ENCODE data around the gene SLC22A7.
"Not testable (repeated sequence)": the region's sequence is repeated elsewhere in the genome, so short reads cannot be mapped to it uniquely, and the experiment has no call there.

SLC22A7 gene

DNA sequence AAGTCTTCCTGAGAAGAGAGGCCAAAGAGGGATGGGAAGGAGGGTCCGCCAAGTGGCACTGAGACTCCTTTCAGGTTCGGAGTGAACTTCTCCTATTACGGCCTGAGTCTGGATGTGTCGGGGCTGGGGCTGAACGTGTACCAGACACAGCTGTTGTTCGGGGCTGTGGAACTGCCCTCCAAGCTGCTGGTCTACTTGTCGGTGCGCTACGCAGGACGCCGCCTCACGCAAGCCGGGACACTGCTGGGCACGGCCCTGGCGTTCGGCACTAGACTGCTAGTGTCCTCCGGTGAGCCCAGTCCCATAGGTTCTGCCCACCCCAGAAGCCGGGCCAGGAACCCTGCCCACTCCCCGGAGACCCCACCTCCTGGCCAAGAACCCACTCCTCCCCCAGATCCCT lies 4.1 kb downstream of the SLC22A7 start:
- no peak for DNase-seq (ENCODE audit: low read depth in 2 of 2)

DNA sequence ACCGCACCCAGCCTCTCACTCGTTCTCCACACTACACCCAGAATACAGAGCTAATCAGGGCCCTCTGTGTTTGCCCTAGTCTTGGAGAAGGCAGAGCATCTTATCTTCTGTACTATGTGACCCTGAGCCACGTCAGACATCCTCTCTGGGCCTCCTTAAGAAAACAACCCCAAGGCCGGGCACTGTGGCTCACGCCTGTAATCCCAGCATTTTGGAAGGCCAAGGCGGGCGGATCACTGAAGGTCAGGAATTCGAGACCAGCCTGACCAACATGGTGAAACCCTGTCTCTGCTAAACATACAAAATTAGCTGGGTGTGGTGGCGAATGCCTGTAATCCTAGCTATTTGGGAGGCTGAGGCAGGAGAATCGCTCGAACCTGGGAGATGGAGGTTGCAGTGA lies 4.9 kb downstream of the SLC22A7 start:
- DNase-seq (ENCODE audit: low read depth in 2 of 2): not testable (repeated sequence)

DNA sequence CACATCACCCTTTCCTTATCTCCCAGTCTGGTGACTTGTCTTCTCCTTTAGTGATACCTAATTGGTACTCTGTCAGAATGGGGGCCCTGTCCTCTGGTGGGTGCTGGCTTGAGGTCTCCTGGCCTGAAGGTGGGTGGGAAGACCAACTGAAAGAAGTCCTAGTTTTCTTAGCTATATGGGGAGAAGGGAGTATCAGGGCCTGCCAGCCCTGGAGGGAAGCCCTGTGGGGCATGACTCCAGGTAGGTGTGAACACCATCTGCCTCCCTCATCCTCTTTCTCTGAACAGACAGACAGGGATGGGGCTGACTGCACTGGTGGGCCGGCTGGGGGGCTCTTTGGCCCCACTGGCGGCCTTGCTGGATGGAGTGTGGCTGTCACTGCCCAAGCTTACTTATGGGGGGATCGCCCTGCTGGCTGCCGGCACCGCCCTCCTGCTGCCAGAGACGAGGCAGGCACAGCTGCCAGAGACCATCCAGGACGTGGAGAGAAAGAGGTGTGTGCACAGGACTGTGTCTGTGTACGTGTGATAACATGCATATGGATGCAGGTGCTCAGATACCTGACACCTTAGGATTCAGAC lies 5.8 kb downstream of the SLC22A7 start:
- no peak for DNase-seq (ENCODE audit: low read depth in 2 of 2)

DNA sequence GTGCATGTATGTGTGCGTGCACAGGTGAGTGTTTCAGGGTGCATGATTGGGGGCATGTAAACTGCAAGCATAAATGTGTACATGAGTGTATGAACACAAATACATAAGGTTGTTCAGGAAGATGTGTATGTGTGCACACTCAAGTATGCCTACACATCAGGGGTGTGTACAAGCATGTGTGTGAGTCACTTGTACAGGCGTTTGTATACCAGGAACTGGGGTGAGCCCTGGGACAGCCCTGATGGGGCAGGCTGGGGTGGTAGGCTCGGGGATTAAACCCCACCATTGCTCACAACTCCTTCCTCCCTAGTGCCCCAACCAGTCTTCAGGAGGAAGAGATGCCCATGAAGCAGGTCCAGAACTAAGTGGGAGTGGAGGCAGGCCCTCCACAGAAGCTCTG lies 6.3 kb downstream of the SLC22A7 start:
- no peak for DNase-seq (ENCODE audit: low read depth in 2 of 2)

DNA sequence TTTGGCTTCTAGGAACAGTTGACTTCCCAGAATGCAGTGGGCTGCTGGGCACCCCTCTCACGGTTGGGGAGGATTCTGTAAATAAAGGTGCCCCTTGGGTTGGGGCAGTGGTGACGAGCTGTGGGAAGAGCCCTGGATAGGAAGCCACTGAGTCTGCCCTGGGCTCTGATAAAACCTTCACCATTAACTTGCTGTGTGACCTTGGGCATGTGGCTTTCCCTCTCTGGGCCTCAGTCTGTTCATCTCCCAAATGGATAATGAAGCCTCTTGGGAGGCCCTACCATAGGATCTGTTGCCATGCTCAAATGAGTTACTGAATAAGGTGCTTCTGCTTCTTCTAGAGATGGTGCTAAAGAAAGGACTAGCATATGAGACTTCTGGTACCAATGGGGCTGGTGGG lies 6.8 kb downstream of the SLC22A7 start:
- DNase-seq (ENCODE audit: low read depth in 2 of 2): no peak

DNA sequence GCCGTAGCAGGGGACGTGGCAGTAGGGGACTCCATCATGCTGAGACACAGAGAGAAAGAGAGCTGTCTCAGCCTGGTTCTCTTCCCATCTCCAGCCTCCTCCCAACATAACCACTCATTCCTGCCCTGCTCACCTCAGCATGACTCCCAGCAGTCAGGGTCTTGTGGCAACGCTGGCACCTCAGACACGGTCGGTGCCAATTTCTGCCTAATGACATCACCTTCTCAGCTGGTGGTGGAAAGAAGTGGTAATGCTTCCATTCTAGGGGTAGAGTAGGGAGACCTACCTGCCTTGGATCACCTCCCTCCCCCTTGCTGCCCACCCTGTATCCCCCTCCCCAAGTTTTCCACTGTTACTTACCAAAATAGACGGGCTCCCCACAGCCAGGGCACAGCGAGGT lies 8.0 kb downstream of the SLC22A7 start:
- no peak for DNase-seq (ENCODE audit: low read depth in 2 of 2)

DNA sequence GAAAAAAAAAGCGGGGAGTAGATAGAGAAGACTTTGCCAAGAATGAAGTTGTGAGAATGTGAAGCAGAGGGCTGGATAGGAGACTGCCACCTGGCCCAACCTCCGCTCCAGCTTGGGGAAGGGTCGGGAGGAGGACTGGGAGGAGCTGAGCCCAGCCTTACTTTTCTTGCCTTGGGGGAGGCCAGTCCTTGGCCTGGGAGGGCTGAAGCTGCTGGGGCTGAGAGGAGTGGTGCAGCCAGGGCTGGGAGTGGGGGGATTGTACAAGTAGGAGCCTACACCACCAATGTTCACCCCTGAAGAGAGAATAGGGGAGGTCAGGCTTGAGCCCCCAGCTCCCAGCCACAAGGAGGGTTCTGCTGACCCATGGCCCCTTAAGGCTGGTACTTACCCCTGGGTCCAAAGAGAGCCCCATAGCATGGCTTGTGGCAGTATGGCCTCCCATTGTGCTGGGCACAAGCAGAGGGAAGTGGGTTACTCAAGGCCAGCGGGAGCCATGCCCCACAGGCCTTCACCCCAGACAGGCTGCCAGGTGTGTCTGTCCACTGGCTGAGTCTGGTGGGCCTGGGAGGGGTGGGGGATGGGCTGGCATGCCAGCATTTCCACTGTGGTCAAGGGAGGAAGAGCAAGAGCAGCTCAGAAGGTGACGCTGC lies 9.5 kb downstream of the SLC22A7 start:
- no peak for DNase-seq (ENCODE audit: low read depth in 2 of 2)

DNA sequence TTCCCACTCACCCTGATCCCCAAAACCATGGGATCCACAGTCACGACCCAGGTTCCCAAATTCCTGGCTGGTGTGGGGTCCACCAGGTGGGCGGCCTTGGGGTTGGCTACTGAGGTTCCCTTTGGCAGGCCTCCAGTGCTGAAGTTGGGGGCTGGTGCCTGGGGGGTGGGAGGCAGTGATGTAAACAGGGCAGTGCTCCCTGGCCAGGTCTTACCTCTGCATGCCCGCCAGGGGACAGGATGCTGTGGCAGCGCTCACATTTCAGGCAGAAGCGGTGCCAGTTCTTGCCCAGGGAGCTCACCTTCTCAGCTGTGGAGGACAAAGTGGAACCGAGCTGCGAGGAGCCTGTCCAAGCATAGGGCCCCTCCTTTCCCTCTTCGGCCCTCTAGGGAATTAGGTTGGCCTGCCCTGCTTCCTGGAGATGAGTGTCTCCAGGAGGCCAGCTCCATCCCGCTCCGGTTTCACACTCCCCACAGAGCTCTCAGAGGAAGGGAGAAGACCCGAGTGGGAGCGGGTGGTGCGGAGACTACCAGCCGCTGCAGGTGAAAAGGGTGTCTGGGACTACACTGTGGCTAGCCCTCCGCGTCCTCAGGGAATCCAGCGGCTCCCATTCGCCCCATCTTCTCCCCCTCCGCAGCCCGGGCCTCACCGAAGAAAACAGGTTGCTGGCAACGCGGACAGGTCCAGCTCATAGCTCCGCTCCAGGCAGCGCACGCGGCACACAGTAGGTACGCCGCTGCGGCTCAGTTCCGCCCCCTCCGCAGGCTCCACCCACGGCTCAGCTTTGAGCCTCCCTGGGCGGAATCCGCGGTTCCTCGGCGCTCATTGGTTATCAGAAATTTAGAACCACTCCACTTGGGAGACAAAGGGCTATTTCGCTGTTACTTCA lies 10.3 kb downstream of the SLC22A7 start, which contains the start of gene CRIP3:
Gene CRIP3 (minus strand): TSS at position 726 of the 889 bp plus-strand sequence. CDS start 34 bp downstream, at position 692.
- peak; percentile 13 to 28 for DNase-seq (ENCODE audit: low read depth in 2 of 2)

DNA sequence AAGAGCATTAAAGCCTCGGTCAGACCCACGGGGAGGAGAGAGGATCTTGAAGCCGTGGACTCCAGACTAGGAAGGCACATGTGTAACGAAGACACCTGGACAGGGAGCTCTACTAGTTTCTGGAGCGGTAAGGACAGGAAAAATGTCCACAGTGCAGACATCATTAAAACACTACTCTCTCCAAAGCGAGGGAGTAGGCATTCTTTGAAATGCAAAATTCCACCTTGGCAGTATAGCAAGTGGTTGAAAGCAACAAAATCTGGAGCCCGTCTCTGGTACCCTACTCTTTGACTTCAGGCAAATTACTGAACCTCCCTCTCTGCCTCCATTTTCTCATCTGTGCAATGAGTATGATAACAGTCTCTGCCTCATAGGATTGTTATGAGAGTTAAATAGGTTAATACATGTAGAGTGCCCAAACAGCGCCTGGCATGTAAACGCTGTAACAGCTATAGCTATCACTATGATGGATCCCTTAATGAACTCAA lies 11.0 kb downstream of the SLC22A7 start:
- DNase-seq (ENCODE audit: low read depth in 2 of 2): no peak

DNA sequence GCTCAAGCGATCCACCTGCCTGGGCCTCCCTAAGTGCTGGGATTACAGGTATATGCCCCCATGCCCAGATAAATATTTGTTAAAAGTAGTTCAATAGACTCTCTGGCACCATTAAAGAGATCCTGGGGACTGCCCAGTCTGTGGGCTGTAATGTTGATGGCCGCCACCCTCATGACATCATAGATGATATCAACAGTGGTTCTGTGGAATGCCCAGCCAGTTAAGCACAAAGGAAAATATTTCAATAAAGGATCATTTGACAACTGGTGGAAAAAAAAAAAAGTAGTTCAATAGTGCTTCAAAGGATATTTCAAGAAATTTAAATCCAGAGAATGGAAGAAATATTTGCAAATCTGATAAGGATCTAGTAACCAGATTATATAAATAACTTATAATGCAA lies 12.1 kb downstream of the SLC22A7 start:
- no peak for DNase-seq (ENCODE audit: low read depth in 2 of 2)

DNA sequence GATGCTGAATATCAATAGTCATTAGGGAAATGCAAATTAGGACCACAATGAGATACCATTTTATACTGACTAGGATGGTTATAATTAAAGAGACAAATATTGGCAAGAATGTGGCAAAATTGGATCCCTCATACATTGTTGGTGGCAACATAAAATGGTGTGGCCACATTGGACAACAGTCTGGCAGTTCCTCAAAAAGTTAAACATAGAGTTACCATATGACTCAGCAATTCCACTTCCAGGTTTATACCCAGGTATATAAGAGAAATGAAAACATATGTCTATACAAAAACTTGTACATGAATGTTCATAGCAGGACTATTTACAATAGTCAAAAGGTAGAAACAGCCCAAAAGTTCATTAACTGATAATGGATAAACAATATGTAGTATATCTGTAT lies 12.6 kb downstream of the SLC22A7 start:
- no peak for DNase-seq (ENCODE audit: low read depth in 2 of 2)

DNA sequence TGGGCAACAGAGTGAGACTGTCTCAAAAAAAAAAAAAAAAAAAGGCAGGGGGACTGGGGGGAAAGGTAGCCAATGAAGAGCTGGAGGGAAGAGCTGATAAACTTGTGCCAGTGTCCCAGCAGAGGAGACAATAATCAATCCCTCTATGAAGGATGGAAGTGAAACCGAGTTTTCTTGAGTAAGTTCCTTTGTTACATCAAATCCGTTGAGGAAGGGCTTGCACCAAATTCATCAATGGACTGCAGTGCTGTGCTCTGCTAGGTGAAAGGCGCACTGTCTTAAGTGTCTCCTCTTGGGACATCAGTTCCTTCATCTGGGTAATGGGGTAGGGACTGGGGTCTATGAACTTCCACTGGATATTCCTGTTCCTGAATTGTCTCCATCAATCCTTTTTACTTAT lies 13.6 kb downstream of the SLC22A7 start:
- no peak for DNase-seq (ENCODE audit: low read depth in 2 of 2)

DNA sequence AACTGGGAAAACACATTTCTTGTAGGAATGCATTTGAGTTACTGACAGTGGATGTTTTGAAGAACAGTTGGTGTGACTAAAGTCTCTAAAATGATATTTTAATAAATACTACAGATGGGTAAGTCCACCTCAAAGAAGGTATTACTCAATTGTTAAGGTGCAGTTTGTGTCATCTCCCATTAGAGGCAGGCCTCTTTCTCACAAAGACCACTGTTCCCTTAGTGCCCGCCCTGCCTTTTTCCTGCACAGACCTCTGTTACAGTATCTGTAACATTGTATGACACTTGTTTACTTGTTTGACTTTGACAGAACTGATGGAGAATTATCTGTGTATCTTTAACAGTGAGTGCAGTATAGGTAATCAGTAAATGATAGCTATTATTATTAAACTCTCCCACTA lies 15.8 kb downstream of the SLC22A7 start:
- DNase-seq (ENCODE audit: low read depth in 2 of 2): no peak

DNA sequence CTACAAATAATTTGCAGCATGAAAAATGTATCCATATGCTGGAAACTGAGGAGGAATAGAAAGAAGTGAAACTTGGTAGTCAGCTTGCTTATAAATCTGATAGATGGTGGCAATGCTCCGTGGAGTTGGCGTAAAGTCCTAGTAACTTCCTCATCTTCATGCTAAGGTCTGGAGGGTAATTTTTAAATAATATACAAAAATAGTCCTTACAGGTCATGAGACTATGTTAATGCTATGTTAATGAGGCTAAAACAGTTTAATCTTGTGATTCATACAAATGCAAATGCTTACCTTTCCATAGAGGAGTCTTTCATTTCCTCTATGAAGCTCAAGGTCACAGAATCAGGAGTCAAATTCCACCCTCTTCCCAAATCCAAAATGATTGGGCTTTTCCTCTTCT lies 20.0 kb downstream of the SLC22A7 start:
- no peak for DNase-seq (ENCODE audit: low read depth in 2 of 2)

DNA sequence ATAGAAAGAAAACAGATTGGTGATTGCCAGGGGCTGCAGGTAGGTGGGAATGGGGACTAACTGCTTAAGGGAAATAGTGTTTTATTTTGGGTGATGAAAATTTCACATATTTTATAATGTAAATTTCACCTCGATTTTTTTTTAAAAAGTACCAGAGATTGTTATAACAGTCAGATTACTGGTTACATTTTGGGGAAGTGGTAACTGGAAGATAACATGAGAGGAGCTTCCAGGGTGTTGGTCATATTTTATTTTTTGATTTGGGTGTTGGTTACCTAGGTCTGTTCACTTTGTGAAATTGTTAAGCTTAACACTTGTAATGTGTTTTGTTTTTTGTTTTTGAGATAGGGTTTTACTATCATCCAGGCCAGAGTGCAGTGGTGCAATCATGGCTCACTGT lies 27.8 kb downstream of the SLC22A7 start:
- DNase-seq (ENCODE audit: low read depth in 2 of 2): no peak

DNA sequence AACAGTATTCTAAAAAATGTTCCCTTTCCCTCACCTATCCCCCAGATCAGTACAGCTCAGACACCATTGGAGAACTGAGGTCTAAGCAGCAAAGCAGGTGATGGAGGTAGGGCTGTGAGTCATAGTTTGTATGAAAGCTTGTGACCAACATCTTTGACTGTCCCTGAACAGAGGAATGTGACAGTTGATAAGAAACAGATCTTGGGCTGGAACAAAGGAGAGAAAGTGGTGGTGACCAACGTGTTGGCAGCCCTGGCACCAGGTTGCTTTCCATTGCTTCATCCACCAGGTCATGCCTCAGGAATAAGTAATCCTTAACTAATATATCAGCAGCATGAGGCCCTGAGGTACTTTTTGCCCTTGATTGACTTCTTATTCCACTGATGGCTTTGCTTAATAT lies 30.5 kb downstream of the SLC22A7 start:
- no peak for DNase-seq (ENCODE audit: low read depth in 2 of 2)

DNA sequence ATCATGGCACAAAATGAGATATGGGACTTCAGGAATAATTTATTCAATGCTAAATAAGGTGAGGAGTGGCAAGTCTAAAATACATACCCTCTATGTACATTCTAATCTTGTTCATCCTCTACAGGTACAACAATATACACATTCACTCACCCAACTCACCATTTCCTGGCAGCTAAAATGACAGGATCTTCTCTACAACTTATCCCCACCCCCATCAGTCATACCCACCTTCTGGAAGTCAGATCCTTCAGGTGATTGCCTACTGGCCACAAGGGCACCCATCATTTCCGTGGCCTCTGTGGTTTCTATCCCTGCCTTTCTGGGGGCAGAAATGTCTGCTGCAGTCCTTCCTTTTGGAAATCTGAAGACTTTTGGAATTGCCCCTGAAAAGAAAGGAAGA lies 33.4 kb downstream of the SLC22A7 start:
- DNase-seq (ENCODE audit: low read depth in 2 of 2): no peak

DNA sequence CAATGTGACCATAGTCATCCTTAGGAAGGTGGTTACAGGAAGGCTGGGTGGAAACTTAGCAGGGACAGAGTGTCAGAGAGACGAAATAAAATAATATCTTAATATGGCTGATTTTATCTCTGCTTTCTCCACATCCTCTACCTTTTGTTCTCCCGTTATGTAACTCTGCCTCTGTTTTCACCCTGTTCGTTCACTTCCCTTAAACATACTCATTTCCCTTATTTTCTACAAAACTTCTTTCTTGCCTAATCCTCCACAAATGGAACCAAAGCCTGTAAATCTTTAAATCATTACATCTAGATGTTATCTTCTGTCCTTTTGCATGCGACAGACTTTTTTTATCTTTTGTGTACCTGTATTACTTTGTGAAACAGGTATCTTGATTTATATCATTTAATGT lies 33.8 kb downstream of the SLC22A7 start:
- DNase-seq (ENCODE audit: low read depth in 2 of 2): no peak

DNA sequence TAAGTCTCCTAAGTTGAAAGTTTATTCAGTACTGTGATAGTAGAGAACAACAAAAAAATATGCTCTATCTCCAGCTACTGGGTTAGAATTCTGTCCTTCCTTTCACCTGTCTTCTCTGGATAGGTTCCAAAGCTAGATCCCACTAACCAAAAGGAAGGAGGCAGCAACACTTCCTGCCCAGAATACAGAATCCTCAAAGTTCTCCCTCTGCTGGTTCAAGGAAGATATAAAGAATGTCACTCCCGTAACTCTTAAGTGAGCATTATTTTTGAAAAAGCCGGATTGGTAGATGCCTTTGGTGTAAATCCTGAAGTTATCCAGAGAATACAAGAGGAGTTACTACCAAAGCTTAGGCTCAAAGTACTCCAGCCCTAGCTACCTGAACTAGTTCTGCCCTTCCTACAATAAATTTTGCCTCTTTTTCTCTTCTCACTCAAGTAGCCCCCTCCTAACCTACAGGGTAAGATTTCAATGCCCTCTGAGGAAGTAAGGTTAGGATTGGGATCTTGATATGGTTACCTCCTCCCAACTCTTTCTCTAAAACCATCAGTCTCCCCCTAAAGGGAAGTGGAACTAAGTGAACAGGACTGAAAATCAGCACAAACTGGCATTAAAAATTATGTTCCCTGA lies 36.5 kb downstream of the SLC22A7 start:
- DNase-seq (ENCODE audit: low read depth in 2 of 2): no peak

DNA sequence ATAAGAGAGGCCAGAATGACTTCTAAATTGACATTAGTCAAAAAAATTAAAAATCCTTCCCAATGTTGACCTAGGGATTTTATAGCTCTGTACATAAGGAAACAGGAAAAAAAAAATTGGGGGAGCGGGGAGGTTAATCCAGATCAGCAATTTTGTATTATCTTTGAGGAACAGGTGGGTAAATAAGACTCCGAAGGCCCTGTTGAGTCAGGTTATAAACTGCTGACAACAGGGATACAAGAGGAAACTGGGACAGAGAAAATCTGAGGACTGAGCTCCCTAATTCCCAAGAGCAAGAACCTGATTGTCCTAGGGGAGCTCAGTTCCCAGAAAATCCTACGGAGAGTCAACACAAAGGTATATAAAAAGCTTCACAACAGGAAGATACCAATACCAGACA lies 37.4 kb downstream of the SLC22A7 start:
- no peak for DNase-seq (ENCODE audit: low read depth in 2 of 2)

DNA sequence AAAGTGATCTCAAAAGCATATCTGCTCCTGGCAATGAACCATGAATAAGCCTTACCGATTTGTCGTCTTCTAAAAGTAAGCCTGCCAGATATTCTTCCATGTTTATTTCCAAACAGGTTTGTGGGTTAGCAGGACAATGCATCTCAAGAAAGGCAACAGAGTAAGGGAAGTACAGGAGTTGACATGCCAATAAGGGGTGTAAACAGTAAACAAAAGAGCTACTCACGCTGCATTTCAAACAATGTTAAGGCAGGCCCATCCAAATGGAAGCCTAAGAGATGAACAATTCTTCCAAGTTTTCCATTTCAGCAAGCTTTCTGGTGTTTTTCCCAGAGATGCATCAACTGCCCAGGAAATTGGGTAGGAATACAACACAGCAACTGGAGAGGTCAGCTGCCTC lies 38.3 kb downstream of the SLC22A7 start:
- no peak for DNase-seq (ENCODE audit: low read depth in 2 of 2)

DNA sequence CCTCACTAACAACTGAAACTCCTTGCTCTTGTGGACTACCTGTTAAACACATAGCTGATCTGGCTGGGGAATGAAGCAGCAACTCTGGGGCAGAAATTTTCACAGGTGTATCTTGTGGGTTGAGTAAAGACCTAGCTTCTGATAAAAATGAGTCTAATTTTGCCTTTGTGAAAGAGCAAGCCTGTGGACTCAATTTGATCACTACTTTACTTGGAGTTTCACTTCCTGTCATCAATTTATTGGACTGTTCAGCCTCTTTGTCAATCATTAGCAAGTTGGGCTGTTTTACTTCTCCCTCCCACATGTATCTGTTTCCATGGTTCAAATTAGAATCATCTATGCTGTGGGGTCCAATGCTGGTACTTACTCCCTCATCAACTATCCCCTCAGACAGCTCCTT lies 40.2 kb downstream of the SLC22A7 start:
- no peak for DNase-seq (ENCODE audit: low read depth in 2 of 2)
